SK-N-SH (cell line): ENCODE measurements around the gene SELENOH.

Source experiments
- CTCF ChIP-seq: fragments of 200-600 bp; sonication (generic); IDR thresholded peaks from 2 replicates; pipeline ENCODE4 v1.6.1; 2017; ENCODE audit warnings: antibody characterized with exemption, mild to moderate bottlenecking, moderate library complexity
- GATA2 ChIP-seq: sonication (generic); formaldehyde crosslinking; IDR thresholded peaks from 2 replicates; pipeline ENCODE4 v1.5.0; 2020; ENCODE audit warnings: mild to moderate bottlenecking, missing genetic modification reagents
- RAD21 ChIP-seq: IDR thresholded peaks from 2 replicates; pipeline ENCODE4 v1.6.1; 2012; ENCODE audit warnings: mild to moderate bottlenecking, low read length
- RFX5 ChIP-seq: IDR thresholded peaks from 2 replicates; pipeline ENCODE4 v1.6.1; 2012; ENCODE audit warnings: mild to moderate bottlenecking, improper control_type of control experiment, low read length
- TAF1 ChIP-seq: IDR thresholded peaks from 2 replicates; pipeline ENCODE4 v1.6.1; 2012; ENCODE audit warnings: low read depth, mild to moderate bottlenecking, low read length, moderate library complexity, borderline replicate concordance
- TCF12 ChIP-seq: IDR thresholded peaks from 2 replicates; pipeline ENCODE4 v1.4.0; 2012
- TF ChIP-seq, protein P1 (sequence below): IDR thresholded peaks from 2 replicates; pipeline ENCODE4 v1.4.0; 2012; ENCODE audit warnings: low read depth

DNA sequence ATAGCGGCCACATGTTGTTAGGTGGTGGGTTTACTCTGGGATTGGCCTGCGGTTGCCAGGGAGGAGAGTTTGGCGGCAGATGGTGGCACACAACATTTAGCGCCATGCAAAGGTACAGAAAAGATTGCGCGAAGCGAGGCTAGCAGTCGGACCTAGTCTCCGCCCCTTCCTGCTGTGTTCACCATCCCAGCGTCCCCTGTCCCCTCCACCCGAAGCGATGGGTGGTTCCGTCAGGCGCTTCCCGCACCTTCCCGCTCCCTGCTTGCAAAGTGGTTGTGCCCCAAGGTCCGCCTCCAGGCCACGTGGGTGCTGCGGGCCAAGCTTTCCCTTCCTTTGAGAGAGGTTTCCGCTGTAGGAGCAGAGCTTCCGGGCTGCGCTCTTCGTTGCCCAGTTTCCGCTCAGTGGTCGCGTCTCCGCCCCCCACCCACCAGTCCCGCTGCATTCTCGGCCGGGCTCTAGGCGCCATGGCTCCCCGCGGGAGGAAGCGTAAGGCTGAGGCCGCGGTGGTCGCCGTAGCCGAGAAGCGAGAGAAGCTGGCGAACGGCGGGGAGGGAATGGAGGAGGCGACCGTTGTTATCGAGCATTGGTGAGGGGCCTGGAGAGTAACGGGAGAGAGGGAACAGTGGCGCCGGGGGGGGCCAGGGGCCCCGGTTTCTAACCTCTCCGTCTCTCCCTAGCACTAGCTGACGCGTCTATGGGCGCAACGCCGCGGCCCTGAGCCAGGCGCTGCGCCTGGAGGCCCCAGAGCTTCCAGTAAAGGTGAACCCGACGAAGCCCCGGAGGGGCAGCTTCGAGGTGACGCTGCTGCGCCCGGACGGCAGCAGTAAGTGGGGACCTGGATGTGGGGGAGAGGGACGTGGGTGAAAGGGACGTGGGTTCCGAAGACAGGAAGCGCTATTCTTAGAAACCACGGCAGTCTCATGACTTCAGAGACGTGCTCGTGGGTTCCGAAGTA is at the start of gene SELENOH:
- TF ChIP-seq TCF12 (no peak), GATA2 (CRISPR knock-in tag) (no peak), CTCF (no peak), RFX5 (peak; percentile 93), TAF1 (peak; percentile 88), RAD21 (no peak)
- TF ChIP-seq, protein P1, sequence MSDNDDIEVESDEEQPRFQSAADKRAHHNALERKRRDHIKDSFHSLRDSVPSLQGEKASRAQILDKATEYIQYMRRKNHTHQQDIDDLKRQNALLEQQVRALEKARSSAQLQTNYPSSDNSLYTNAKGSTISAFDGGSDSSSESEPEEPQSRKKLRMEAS, result peak; percentile 98
